Sigmoid colon (tissue), 4 donors: Measurements from ENCODE around the gene KSR1.

Experiments used
- EP300 ChIP-seq, 4 donors: sonication (generic); formaldehyde crosslinking; IDR thresholded peaks; one replicate each; pipeline ENCODE4 v1.6.1; 2017; ENCODE audit warnings: antibody characterized with exemption in 4 of 4
- POLR2A ChIP-seq, 2 donors: fragments of 450-650 bp; IDR thresholded peaks; one replicate each; pipeline ENCODE4 v1.6.1; 2016; ENCODE audit warnings: antibody characterized with exemption in 2 of 2, mild to moderate bottlenecking in 2 of 2, moderate library complexity in 2 of 2
- POLR2AphosphoS5 ChIP-seq, 4 donors: sonication (generic); formaldehyde crosslinking; IDR thresholded peaks; one replicate each; pipeline ENCODE4 v1.6.1; 2017; ENCODE audit warnings: antibody characterized with exemption in 4 of 4
- TF ChIP-seq, protein P1 (sequence below), 4 experiments: fragments of 450-650 bp in 3 of 4; fragments of 200-600 bp in 1 of 4; IDR thresholded peaks; one replicate each; pipeline ENCODE4 v1.5.1; 2016 to 2019; ENCODE audit warnings: antibody characterized with exemption in 4 of 4, mild to moderate bottlenecking in 3 of 4, moderate library complexity in 2 of 4

DNA sequence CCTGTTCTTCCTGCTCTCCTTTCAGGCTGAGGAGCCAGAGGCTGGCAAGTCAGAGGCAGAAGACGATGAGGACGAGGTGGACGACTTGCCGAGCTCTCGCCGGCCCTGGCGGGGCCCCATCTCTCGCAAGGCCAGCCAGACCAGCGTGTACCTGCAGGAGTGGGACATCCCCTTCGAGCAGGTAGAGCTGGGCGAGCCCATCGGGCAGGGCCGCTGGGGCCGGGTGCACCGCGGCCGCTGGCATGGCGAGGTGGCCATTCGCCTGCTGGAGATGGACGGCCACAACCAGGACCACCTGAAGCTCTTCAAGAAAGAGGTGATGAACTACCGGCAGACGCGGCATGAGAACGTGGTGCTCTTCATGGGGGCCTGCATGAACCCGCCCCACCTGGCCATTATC lies 149.2 kb downstream of the KSR1 start:
- TF ChIP-seq, protein P1, sequence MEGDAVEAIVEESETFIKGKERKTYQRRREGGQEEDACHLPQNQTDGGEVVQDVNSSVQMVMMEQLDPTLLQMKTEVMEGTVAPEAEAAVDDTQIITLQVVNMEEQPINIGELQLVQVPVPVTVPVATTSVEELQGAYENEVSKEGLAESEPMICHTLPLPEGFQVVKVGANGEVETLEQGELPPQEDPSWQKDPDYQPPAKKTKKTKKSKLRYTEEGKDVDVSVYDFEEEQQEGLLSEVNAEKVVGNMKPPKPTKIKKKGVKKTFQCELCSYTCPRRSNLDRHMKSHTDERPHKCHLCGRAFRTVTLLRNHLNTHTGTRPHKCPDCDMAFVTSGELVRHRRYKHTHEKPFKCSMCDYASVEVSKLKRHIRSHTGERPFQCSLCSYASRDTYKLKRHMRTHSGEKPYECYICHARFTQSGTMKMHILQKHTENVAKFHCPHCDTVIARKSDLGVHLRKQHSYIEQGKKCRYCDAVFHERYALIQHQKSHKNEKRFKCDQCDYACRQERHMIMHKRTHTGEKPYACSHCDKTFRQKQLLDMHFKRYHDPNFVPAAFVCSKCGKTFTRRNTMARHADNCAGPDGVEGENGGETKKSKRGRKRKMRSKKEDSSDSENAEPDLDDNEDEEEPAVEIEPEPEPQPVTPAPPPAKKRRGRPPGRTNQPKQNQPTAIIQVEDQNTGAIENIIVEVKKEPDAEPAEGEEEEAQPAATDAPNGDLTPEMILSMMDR (IDR thresholded peaks at IDR 0.05) = no peak
- TF ChIP-seq EP300 (IDR thresholded peaks at IDR 0.05) (no peak), POLR2A (IDR thresholded peaks at IDR 0.05) (no peak), POLR2AphosphoS5 (IDR thresholded peaks at IDR 0.05) (no peak)
